Right cardiac atrium (tissue), 5 donors: ENCODE measurements around the gene MMP25. TPM values are rescaled to one million over a fixed set of nuclear protein-coding genes. Genes with fewer than 3 reads are reported as not detected.

Experiments used
- ATAC-seq, 2 donors: fragments of 200-7000 bp; cut with Tn5 transposase; one replicate each; pipeline versions ENCODE4 v1.8.0 to v1.9.1; 2020; ENCODE audit warnings: moderate library complexity in 2 of 2, mild to moderate bottlenecking in 1 of 2
- DNase-seq, 3 donors: peaks; one replicate each; pipeline ENCODE4 v3.0.0-alpha.2; 2020
- H3K27ac ChIP-seq: one replicate; pipeline ENCODE4 v1.5.1; 2013; ENCODE audit warnings: mild to moderate bottlenecking, low read length, control low read depth, moderate library complexity
- H3K27me3 ChIP-seq: one replicate; pipeline ENCODE4 v1.6.1; 2013; ENCODE audit not compliant: control insufficient read depth, insufficient read depth
- H3K4me1 ChIP-seq: one replicate; pipeline ENCODE4 v1.6.1; 2013; ENCODE audit warnings: low read length; ENCODE audit not compliant: control insufficient read depth, insufficient read depth
- H3K4me3 ChIP-seq: one replicate; pipeline ENCODE4 v1.5.1; 2013; ENCODE audit warnings: low read length, control low read depth
- H3K9me3 ChIP-seq: one replicate; pipeline ENCODE4 v1.6.1; 2013; ENCODE audit warnings: low read length; ENCODE audit not compliant: control insufficient read depth
- WGBS: extraction: QIAGEN DNeasy Blood & Tissue Kit; methylation state at CpG from one replicate; pipeline ENCODE4 v1.1.7; 2013; 5-methylcytosine and 5-hydroxymethylcytosine counted together
- intact Hi-C, 4 donors: fragments of 100-400 bp; cut with DNase I; formaldehyde crosslinking; loops; one replicate each; pipeline versions ENCODE4 v1.11.0 to v1.14.0; 2022 to 2023
- polyA plus RNA-seq: library from polyadenylated mRNA; stranded (reverse); fragments of 200-250 nt; gene quantifications from one replicate; pipeline ENCODE4 v1.2.3, GENCODE V29; 2013
- total RNA-seq, 4 donors: library from RNA; stranded (reverse); fragmentation: NEBNext Ultra II Directional; extraction: Animal tissue kit (Norgen Biotek cat#: 25700); gene quantifications; one replicate each; pipeline ENCODE4 v1.2.1, GENCODE V29; 2021
- donor health status: healthy with polysubstance abuse.
- donor health status: DM: no; HTN: yes; CAD: no.
- donor health status: DM: no; HTN: no; CAD: no.
- donor health status: DM: no; HTN: yes; CAD: no; lungs with severe emphysema.
- donor health status: DM: yes; HTN: yes; CAD: no.

Gene MMP25
- total and polyA plus RNA-seq, 5 donors, result 0.68 to 1.7 (median 0.79) TPM

DNA sequence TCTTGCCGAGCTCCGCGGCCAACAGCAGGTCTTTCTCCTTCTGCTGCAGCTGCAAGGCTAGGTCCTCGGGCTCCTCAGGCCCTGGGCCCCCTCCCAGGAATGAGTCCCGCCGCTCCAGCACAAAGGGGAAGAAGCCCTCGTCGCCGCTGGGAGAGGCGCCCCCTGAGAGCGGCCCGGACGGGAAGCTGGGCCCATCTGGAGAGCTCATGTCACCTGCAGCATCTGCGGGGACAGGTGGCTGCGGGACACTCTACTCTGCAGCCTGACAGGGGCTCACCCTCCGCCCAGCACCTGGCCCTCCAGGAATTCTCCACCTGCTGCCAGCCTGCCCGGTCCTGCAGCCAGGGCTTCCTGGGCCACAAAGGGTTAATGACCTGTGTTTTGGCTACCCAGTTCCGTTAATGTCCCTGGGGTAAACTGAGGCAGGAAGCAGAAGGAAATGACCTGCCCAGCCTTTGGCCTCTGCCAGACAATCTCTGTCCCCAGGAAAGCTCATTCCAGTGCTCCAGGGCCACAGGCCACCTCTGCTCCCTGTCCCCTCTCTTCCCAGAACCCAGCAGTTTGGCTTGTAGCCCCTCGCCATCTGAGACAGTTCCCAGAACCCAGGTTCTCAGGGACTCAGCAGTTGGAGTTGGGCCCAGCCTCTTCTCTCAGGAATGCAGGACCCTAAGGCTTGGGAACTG, 10.9 kb upstream of the MMP25 start:
- Histone ChIP-seq H3K4me3 (no peak overlapping the region), H3K27me3 (no peaks in the 10 kb centered on the region), H3K9me3 (no peaks in the 10 kb centered on the region), H3K4me1 (no peaks in the 10 kb centered on the region), H3K27ac (no peak overlapping the region)
- intact Hi-C loops, result no loop called here
- DNase-seq (peak in 1 of 3 donors; percentile 34), ATAC-seq (no peak)
- 40% methylated on average over 19 of the region's 19 CpGs for WGBS

DNA sequence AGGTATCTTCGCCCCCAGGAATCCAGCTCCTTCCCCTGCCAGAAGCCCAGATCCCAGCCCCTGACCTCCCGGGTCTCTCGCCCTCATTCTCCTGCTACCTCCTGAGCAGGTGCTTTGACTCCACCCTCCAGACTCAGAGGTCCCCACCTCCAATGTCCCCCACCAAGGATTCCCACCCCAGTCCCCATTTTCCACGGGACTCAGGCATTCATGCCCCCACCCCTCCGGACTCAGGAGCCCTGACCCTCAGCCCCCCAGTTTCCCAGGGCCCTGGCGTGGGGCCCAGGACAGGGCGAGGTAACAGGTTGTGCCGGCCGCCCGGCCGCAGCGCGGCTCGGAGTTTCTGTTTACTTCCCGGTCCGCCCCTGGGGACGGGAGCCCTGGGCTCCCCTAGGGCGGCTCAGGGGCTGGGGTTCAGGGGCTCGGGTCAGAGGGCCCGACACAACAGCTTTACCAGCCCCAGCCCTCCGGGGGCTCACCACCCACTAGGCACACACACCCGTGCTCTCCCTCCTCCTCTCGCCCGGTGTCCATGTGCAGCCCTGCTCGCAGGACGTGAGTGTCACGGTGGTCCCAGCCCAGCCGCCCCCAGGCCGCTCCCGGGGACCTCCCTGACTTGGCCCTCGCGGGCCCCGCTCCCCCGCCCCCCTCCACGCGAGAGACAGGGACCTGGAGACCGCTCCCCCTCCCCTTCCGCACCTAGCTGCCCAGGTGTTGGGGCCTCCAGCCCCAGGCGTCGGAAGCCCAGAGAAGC, 10.2 kb upstream of the MMP25 start:
- no peaks in the 10 kb centered on the region for H3K9me3 ChIP-seq
- H3K4me1 ChIP-seq, result no peaks in the 10 kb centered on the region
- no peak overlapping the region for H3K4me3 ChIP-seq
- ATAC-seq (peak in 1 of 2 donors; percentile 6), DNase-seq (peak in 1 of 3 donors; percentile 39)
- intact Hi-C loops, result no loop called here
- no peaks in the 10 kb centered on the region for H3K27me3 ChIP-seq
- no peak overlapping the region for H3K27ac ChIP-seq
- 3% methylated on average over 40 of the region's 40 CpGs for WGBS

DNA sequence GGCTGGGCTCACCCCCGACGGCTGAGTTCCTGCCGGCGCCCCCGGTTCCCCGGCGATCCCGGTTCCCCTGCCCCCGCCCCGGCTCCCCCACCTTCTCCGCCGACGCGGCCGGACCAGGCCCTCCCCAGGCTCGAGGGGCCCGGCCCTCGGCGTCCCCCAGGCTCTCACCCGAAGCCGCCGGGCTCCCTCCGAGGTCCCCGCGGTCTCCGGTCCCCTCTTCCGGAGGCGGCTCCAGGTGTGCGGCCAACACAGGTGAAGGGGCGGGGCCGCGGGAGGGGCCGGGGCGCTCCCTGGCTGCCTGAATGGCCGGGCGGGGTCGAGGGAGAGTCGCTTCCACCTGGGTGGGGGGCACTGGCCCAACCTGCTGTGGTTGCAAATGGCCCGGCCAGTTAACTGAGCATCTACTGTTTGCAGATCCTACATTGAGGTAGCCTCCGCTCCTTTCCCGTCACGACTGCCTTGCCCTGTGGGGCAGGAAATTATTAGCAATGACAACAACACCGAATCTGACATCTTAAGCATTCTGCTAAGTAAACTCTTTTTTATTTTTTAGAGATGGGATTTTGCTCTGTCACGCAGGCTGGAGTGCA, 9.5 kb upstream of the MMP25 start, which contains the start of gene BICDL2:
Gene BICDL2 (minus strand): TSS at position 219 of the 590 bp plus-strand sequence. CDS start 1,448 bp downstream, outside the sequence.
- Histone ChIP-seq H3K27me3 (no peaks in the 10 kb centered on the region), H3K4me3 (no peak within 1 kb of the TSS), H3K9me3 (no peaks in the 10 kb centered on the region), H3K4me1 (no peaks in the 10 kb centered on the region), H3K27ac (no peak within 1 kb of the TSS)
- intact Hi-C loops, result no loop called here
- DNase-seq (no peak), ATAC-seq (no peak)
- 6% methylated on average over 44 of the region's 44 CpGs for WGBS

DNA sequence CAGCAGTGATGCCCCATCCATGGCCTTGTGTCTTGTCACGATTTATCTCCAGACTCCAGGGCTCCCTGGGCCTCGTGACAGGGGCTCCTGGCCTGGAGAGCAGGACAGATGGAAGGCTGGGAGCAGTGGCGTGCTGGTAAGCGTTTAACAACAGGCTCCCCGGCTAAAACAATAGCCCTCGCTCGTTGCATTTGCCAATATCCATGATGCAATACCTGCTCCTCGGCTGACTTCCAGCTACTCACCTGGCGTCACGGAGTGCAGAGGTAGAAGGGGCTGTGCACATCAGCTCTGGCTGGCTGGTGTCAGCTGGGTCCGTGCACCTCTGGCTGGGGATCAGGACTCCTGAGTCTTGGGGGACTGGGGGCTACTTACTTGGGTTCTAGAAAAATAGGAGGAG, 8.1 kb upstream of the MMP25 start:
- Histone ChIP-seq H3K4me1 (no peaks in the 10 kb centered on the region), H3K27ac (no peak overlapping the region), H3K9me3 (no peaks in the 10 kb centered on the region), H3K4me3 (no peak overlapping the region), H3K27me3 (no peaks in the 10 kb centered on the region)
- ATAC-seq (no peak), DNase-seq (peak in 1 of 3 donors; percentile 22)
- WGBS, result 41% methylated on average over 11 of the region's 11 CpGs
- intact Hi-C loops, result no loop called here

DNA sequence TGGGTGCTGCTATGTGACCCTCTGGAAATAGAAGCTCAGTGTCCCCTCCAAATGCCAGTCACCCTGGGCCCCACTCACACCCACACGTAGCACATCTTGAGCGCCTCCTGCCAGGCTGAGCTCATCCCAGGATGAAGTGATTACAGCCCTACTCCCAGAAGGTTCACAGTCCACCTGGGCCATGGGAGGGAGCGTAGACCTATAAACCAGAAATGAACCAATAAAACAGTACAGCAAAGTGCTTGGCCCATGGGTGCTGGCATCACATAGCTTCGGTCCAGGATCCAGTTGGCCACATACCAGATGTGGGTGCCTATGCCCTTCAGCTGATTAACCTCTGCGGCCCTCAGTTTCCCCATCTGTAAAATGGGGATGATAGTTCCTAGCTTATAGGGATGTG, 7.5 kb upstream of the MMP25 start:
- no peaks in the 10 kb centered on the region for H3K4me1 ChIP-seq
- no peaks in the 10 kb centered on the region for H3K27me3 ChIP-seq
- H3K27ac ChIP-seq, result no peak overlapping the region
- no peaks in the 10 kb centered on the region for H3K9me3 ChIP-seq
- intact Hi-C loops, result no loop called here
- no peak overlapping the region for H3K4me3 ChIP-seq
- WGBS, result 80% methylated on average over 5 of the region's 5 CpGs
- ATAC-seq (peak in 1 of 2 donors; percentile 10), DNase-seq (peak in 1 of 3 donors; percentile 9)

DNA sequence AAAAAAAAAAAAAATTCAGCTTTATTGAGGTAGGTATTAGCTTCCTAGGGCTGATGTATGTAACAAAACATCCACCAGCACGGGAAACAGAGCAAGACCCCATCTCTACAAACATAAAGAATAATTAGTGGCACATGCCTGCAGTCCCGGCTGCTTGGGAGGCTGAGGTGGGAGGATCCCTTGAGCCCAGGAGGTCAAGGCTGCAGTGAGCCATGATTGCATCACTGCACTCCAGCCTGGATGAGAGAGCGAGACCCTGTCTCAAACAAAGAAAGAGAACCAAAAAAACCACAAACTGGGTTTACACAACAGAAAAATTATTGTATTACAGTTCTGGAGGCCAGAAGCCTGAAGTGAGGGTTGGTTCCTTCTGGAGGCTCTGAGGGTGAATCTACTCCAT, 4.0 kb upstream of the MMP25 start:
- WGBS, result 91% methylated on average over 3 of the region's 3 CpGs
- H3K9me3 ChIP-seq, result no peaks in the 10 kb centered on the region
- ATAC-seq (no peak), DNase-seq (no peak)
- intact Hi-C loops, result no loop called here
- H3K4me3 ChIP-seq, result no peak overlapping the region
- no peak overlapping the region for H3K27ac ChIP-seq
- no peaks in the 10 kb centered on the region for H3K4me1 ChIP-seq
- H3K27me3 ChIP-seq, result no peaks in the 10 kb centered on the region

DNA sequence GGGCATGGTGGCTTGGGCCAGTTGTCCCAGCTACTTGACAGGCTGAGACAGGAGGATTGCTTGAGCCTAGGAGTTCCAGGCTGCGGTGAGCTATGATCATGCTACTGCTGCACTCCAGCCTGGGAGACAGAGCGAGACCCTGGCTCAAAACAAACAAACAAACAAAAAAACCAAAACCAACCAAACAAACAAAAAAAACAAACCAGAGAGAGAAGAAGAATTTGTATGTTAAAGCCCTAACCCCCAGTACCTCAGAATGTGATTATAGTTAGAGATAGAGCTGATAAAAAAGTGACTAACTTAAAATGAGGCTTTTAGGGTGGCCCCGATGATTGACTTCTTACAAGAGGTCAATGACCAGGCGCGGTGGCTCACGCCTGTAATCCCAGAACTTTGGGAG, 1.7 kb upstream of the MMP25 start:
- no peak for DNase-seq
- H3K9me3 ChIP-seq, result no peaks in the 10 kb centered on the region
- ATAC-seq, result no peak
- H3K4me1 ChIP-seq, result no peaks in the 10 kb centered on the region
- no peak overlapping the region for H3K27ac ChIP-seq
- no peak overlapping the region for H3K4me3 ChIP-seq
- intact Hi-C loops, result no loop called here
- no peaks in the 10 kb centered on the region for H3K27me3 ChIP-seq
- WGBS, result 91% methylated on average over 6 of the region's 6 CpGs

DNA sequence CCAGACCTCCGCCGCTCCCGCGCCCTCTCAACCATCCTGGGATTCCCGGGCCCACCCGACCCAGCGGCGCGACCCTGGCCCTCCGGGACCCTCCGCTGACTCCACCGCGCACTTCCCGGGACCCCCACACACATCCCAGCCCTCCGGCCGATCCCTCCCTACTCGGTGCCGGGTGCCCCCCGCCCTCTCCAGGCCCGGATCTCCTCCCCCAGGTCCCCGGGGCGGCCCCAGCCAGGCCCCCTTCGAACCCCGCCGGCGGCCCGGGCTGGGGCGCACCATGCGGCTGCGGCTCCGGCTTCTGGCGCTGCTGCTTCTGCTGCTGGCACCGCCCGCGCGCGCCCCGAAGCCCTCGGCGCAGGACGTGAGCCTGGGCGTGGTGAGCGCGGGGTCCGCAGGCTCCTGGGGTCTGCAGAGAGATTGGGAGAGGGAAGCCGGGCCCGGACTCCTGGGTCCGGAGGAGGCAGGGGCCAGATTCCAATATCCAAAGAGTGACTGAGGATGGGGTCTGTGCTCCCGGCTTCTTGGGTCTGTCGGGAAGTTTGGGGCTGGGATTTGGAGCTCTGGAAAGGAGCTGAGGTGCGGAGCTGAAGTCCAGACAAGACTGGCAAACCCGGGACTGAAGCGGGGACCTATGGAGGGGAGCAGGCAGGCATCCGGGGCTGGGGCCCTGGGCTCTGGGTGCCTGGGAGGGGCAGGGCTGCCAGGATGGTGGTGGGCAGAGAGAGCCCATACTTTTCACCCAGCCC, 453 bp downstream of the MMP25 start:
- DNase-seq, result peak in 1 of 3 donors; percentile 43
- Histone ChIP-seq H3K27me3 (no peaks in the 10 kb centered on the region), H3K27ac (no peak overlapping the region), H3K4me1 (no peaks in the 10 kb centered on the region), H3K4me3 (peak overlapping the region; percentile 33), H3K9me3 (no peaks in the 10 kb centered on the region)
- ATAC-seq, result peak in 1 of 2 donors; percentile 4
- intact Hi-C loops, result no loop called here
- 2% methylated on average over 54 of the region's 54 CpGs for WGBS

DNA sequence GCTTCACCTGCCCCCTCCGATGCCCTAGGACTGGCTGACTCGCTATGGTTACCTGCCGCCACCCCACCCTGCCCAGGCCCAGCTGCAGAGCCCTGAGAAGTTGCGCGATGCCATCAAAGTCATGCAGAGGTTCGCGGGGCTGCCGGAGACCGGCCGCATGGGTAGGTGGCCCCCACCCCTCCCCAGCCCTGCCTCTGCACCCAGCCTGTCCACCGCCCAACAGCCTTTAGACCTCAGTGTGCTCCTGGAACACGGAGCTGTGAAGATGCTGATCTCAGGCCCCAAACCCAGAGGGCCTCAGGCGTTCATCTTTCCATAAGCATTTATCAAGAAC, 993 bp downstream of the MMP25 start:
- DNase-seq (peak in 1 of 3 donors; percentile 42), ATAC-seq (no peak)
- no peaks in the 10 kb centered on the region for H3K27me3 ChIP-seq
- H3K27ac ChIP-seq, result no peak overlapping the region
- H3K9me3 ChIP-seq, result no peaks in the 10 kb centered on the region
- H3K4me1 ChIP-seq, result no peaks in the 10 kb centered on the region
- 19% methylated on average over 13 of the region's 13 CpGs for WGBS
- no peak overlapping the region for H3K4me3 ChIP-seq
- intact Hi-C loops, result no loop called here

DNA sequence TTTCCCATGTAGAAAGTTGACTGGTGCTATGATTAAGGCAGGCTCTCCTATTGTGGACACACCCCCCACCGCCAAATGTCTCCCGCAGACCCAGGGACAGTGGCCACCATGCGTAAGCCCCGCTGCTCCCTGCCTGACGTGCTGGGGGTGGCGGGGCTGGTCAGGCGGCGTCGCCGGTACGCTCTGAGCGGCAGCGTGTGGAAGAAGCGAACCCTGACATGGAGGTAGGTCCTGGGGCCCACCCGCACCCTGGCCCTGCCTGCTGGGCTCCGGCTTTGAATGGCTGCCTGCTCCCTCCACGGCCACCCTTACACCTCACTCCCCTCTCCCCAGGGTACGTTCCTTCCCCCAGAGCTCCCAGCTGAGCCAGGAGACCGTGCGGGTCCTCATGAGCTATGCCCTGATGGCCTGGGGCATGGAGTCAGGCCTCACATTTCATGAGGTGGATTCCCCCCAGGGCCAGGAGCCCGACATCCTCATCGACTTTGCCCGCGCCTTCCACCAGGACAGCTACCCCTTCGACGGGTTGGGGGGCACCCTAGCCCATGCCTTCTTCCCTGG, 3.6 kb downstream of the MMP25 start:
- Histone ChIP-seq H3K9me3 (no peaks in the 10 kb centered on the region), H3K27ac (no peak overlapping the region)
- 82% methylated on average over 26 of the region's 26 CpGs for WGBS

More for the DNA sequence above, 3.6 kb downstream of the MMP25 start:
- H3K4me1 ChIP-seq, result no peaks in the 10 kb centered on the region
- no peaks in the 10 kb centered on the region for H3K27me3 ChIP-seq
- no peak overlapping the region for H3K4me3 ChIP-seq
- intact Hi-C loops, result no loop called here
- peak in 1 of 3 donors; percentile 56 for DNase-seq
- ATAC-seq, result no peak
